C4-2B (cell line): ENCODE data around the gene HMX1.

Experiments
- ZFX ChIP-seq: fragments of 450-650 bp; IDR thresholded peaks from 2 replicates; pipeline ENCODE4 v1.6.1; 2017
- TF ChIP-seq, protein P1 (sequence below): fragments of 450-650 bp; conservative IDR thresholded peaks from 2 replicates; pipeline ENCODE4 v1.5.1; 2017; ENCODE audit warnings: mild to moderate bottlenecking

DNA sequence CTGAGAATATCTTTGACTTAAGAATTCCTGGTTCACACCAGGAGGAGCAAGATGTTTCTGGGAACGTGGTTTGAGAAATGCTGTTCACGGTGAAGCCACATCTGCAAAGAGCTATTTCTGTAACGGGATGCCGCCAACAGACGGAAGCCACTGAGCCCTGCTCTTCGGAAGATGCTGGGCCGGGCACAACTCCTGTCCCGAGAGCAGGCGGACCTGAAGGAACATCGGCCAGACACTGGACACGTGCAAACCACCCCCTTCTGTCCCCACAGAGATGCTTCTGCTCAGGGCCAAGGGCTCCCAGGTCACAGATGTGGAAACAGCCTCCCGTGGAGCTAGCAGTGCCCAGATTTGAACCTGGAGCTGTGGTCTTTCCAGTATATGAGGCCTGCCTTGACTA is 24.3 kb downstream of the HMX1 start:
- TF ChIP-seq, protein P1, sequence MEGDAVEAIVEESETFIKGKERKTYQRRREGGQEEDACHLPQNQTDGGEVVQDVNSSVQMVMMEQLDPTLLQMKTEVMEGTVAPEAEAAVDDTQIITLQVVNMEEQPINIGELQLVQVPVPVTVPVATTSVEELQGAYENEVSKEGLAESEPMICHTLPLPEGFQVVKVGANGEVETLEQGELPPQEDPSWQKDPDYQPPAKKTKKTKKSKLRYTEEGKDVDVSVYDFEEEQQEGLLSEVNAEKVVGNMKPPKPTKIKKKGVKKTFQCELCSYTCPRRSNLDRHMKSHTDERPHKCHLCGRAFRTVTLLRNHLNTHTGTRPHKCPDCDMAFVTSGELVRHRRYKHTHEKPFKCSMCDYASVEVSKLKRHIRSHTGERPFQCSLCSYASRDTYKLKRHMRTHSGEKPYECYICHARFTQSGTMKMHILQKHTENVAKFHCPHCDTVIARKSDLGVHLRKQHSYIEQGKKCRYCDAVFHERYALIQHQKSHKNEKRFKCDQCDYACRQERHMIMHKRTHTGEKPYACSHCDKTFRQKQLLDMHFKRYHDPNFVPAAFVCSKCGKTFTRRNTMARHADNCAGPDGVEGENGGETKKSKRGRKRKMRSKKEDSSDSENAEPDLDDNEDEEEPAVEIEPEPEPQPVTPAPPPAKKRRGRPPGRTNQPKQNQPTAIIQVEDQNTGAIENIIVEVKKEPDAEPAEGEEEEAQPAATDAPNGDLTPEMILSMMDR: no peak
- no peak for TF ChIP-seq ZFX
